Right atrium auricular region (tissue), 2 donors: ENCODE data around the gene NBEAL2. TPM values are rescaled to one million over a fixed set of nuclear protein-coding genes. Genes with fewer than 3 reads are reported as not detected.

Experiments
- DNase-seq: peaks from one replicate; pipeline ENCODE4 v3.0.0-alpha.2; 2019; ENCODE audit warnings: low spot score
- H3K27ac ChIP-seq, 2 donors: fragments of 200-600 bp; sonication (generic); 1 replicate in 1 of 2; 2 replicates in 1 of 2; pipeline ENCODE4 v1.5.1; 2016 to 2019
- H3K27me3 ChIP-seq, 2 donors: fragments of 200-600 bp; sonication (generic); one replicate each; pipeline versions ENCODE4 v1.5.1 to v1.6.0; 2017 to 2019
- H3K36me3 ChIP-seq: fragments of 200-600 bp; sonication (generic); one replicate; pipeline ENCODE4 v1.5.1; 2016
- H3K4me1 ChIP-seq, 2 donors: fragments of 200-600 bp; sonication (generic); one replicate each; pipeline versions ENCODE4 v1.5.1 to v1.6.0; 2017 to 2019
- H3K4me3 ChIP-seq, 2 donors: fragments of 200-600 bp; sonication (generic); 1 replicate in 1 of 2; 2 replicates in 1 of 2; pipeline ENCODE4 v1.5.1; 2017 to 2019; ENCODE audit warnings: mild to moderate bottlenecking in 1 of 2, moderate library complexity in 1 of 2
- H3K9me3 ChIP-seq, 2 donors: fragments of 200-600 bp; sonication (generic); one replicate each; pipeline ENCODE4 v1.5.1; 2019
- CTCF ChIP-seq, 2 donors: fragments of 200-600 bp; sonication (generic); IDR thresholded peaks; one replicate each; pipeline ENCODE4 v1.5.1; 2019; ENCODE audit warnings: antibody characterized with exemption in 2 of 2
- total RNA-seq, 2 donors: library from RNA; depleted of rRNA; stranded (reverse); fragments of >200 nt; gene quantifications; one replicate each; pipeline ENCODE4 v1.1.0, GENCODE V29; 2016

Gene NBEAL2
- total RNA-seq, 2 donors from 2014 or later = 7.5 to 15.3 TPM

- no peak for DNase-seq
- H3K36me3 ChIP-seq = peaks cover 34% of the 10 kb centered on the region
Observed at GRCh38 chr3:47000198-47000815, 20.8 kb downstream of the NBEAL2 start.

GRCh38 chr3:47000922-47001730 lies 21.7 kb downstream of the NBEAL2 start:
- Histone ChIP-seq H3K9me3 (no peaks in the 10 kb centered on the region), H3K27ac (no peak overlapping the region), H3K4me1 (no peaks in the 10 kb centered on the region), H3K4me3 (no peak overlapping the region), H3K27me3 (no peaks in the 10 kb centered on the region), H3K36me3 (peaks cover 34% of the 10 kb centered on the region)
- DNase-seq = no peak
- no peak for TF ChIP-seq CTCF (IDR thresholded peaks at IDR 0.05)

More at GRCh38 chr3:47000198-47000815, 20.8 kb downstream of the NBEAL2 start:
- Histone ChIP-seq H3K27ac (no peak overlapping the region), H3K4me1 (no peaks in the 10 kb centered on the region), H3K4me3 (no peak overlapping the region), H3K9me3 (no peaks in the 10 kb centered on the region), H3K27me3 (no peaks in the 10 kb centered on the region)
- no peak for TF ChIP-seq CTCF (IDR thresholded peaks at IDR 0.05)

GRCh38 chr3:47001731-47002170 lies 22.3 kb downstream of the NBEAL2 start:
- H3K27me3 ChIP-seq = no peaks in the 10 kb centered on the region
- H3K36me3 ChIP-seq = peaks cover 34% of the 10 kb centered on the region
- no peaks in the 10 kb centered on the region for H3K9me3 ChIP-seq
- no peak for TF ChIP-seq CTCF (IDR thresholded peaks at IDR 0.05)
- no peak for DNase-seq
- no peaks in the 10 kb centered on the region for H3K4me1 ChIP-seq
- H3K4me3 ChIP-seq = no peak overlapping the region
- no peak overlapping the region for H3K27ac ChIP-seq

GRCh38 chr3:47002171-47003055 lies 22.9 kb downstream of the NBEAL2 start:
- H3K27me3 ChIP-seq = no peaks in the 10 kb centered on the region
- H3K4me3 ChIP-seq = no peak overlapping the region
- H3K4me1 ChIP-seq = no peaks in the 10 kb centered on the region
- no peak for TF ChIP-seq CTCF (IDR thresholded peaks at IDR 0.05)
- no peak for DNase-seq
- peaks cover 34% of the 10 kb centered on the region for H3K36me3 ChIP-seq
- H3K9me3 ChIP-seq = no peaks in the 10 kb centered on the region
- no peak overlapping the region for H3K27ac ChIP-seq

- Histone ChIP-seq H3K36me3 (peaks cover 34% of the 10 kb centered on the region), H3K4me3 (no peak overlapping the region), H3K9me3 (no peaks in the 10 kb centered on the region), H3K27ac (no peak overlapping the region), H3K27me3 (no peaks in the 10 kb centered on the region), H3K4me1 (no peaks in the 10 kb centered on the region)
- no peak for DNase-seq
- TF ChIP-seq CTCF (IDR thresholded peaks at IDR 0.05) = no peak
Observed at GRCh38 chr3:47003056-47003410, 23.6 kb downstream of the NBEAL2 start.
